C1 segment of cervical spinal cord (tissue), 14 donors: ENCODE data around the gene CNST.
"Not testable (repeated sequence)": the region's sequence is repeated elsewhere in the genome, so short reads cannot be mapped to it uniquely, and the experiment has no call there.

ENCODE experiments used
- DNase-seq, 14 donors: peaks; one replicate each; lab custom pipeline; 2025; lab: John Stamatoyannopoulos, UW

The CNST gene

GRCh38 chr1:246674049-246674448 lies 107.8 kb downstream of the CNST start:
- DNase-seq = no peak

GRCh38 chr1:246677842-246678241 lies 111.6 kb downstream of the CNST start:
- DNase-seq = no peak

- DNase-seq = peak in 1 of 14 donors; percentile 69
Observed at GRCh38 chr1:246678816-246679793, 112.8 kb downstream of the CNST start.

- peak in 1 of 14 donors; percentile 36 for DNase-seq
Observed at GRCh38 chr1:246679794-246680177, 113.5 kb downstream of the CNST start.

- peak in 1 of 14 donors; percentile 26 for DNase-seq
Observed at GRCh38 chr1:246680190-246680589, 113.9 kb downstream of the CNST start.

- peak in 4 of 14 donors; percentile 5 to 88 (median 24) for DNase-seq
Observed at GRCh38 chr1:246680696-246681130, 114.5 kb downstream of the CNST start.

GRCh38 chr1:246681900-246682895 lies 115.9 kb downstream of the CNST start:
- no peak for DNase-seq

- no peak for DNase-seq
Observed at GRCh38 chr1:246683521-246683920, 117.3 kb downstream of the CNST start.

GRCh38 chr1:246687002-246687401 lies 120.7 kb downstream of the CNST start:
- no peak for DNase-seq

- DNase-seq = peak in 6 of 14 donors; percentile 18 to 64 (median 32)
Observed at GRCh38 chr1:246689409-246690008, 123.3 kb downstream of the CNST start.

GRCh38 chr1:246690100-246690499 lies 123.8 kb downstream of the CNST start:
- no peak for DNase-seq

GRCh38 chr1:246691622-246692495 lies 125.6 kb downstream of the CNST start:
- DNase-seq = no peak

GRCh38 chr1:246694213-246694895 lies 128.1 kb downstream of the CNST start:
- not testable (repeated sequence) for DNase-seq

- no peak for DNase-seq
Observed at GRCh38 chr1:246695136-246695535, 128.9 kb downstream of the CNST start.

- no peak for DNase-seq
Observed at GRCh38 chr1:246695666-246696065, 129.4 kb downstream of the CNST start.

GRCh38 chr1:246698466-246699094 lies 132.3 kb downstream of the CNST start:
- DNase-seq = no peak

GRCh38 chr1:246699095-246699735 lies 133.0 kb downstream of the CNST start:
- peak in 10 of 14 donors; percentile 22 to 68 (median 43) for DNase-seq

- DNase-seq = no peak
Observed at GRCh38 chr1:246703581-246703980, 137.3 kb downstream of the CNST start.

GRCh38 chr1:246705368-246705767 lies 139.1 kb downstream of the CNST start:
- no peak for DNase-seq
